NB4 (cell line): ENCODE results near the gene THBS1.

Experiments used
- CTCF ChIP-seq: IDR thresholded peaks from one replicate; pipeline ENCODE4 v1.5.1; 2012; ENCODE audit warnings: low read depth, low read length
- MYC ChIP-seq: IDR thresholded peaks from 2 replicates; pipeline ENCODE4 v1.6.1; 2011; ENCODE audit warnings: low read depth, low read length
- POLR2A ChIP-seq: IDR thresholded peaks from 2 replicates; pipeline ENCODE4 v1.6.1; 2011; ENCODE audit warnings: mild to moderate bottlenecking; ENCODE audit not compliant: insufficient read length; ENCODE audit errors: extremely low read depth
- TF ChIP-seq, protein P1 (sequence below): IDR thresholded peaks from 2 replicates; pipeline ENCODE4 v1.6.1; 2011; ENCODE audit warnings: low read depth, low read length

- TF ChIP-seq CTCF, result no peak
- no peak for TF ChIP-seq POLR2A
- TF ChIP-seq, protein P1, sequence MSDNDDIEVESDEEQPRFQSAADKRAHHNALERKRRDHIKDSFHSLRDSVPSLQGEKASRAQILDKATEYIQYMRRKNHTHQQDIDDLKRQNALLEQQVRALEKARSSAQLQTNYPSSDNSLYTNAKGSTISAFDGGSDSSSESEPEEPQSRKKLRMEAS, result peak; percentile 65
- no peak for TF ChIP-seq MYC
These were observed 48.5 kb downstream of the THBS1 start for GRCh38 chr15:39629371-39629770.
